Adrenal gland (tissue), 12 donors: ENCODE data around the gene ADCY5. TPM values are rescaled to one million over a fixed set of nuclear protein-coding genes. Genes with fewer than 3 reads are reported as not detected.

Experiments
- DNase-seq, 7 donors: peaks; one replicate each; pipeline ENCODE4 v3.0.0-alpha.2; 2019 to 2020
- H3K27ac ChIP-seq, 5 donors: fragments of 200-600 bp; sonication (generic) in 4 of 5; 1 replicate in 3 of 5; 2 replicates in 2 of 5; pipeline versions ENCODE4 v1.5.1 to v1.8.0; 2016 to 2020; ENCODE audit warnings: mild to moderate bottlenecking in 1 of 5
- H3K27me3 ChIP-seq: fragments of 200-600 bp; 2 replicates; pipeline ENCODE4 v1.8.0; 2021
- H3K36me3 ChIP-seq, 2 donors: fragments of 200-600 bp; replicated peaks in 1 of 2; 1 replicate in 1 of 2; 2 replicates in 1 of 2; pipeline versions ENCODE4 v1.5.1 to v1.8.0; 2018 to 2022
- H3K4me1 ChIP-seq, 2 donors: fragments of 200-600 bp; replicated peaks in 1 of 2; 1 replicate in 1 of 2; 2 replicates in 1 of 2; pipeline versions ENCODE4 v1.5.1 to v1.8.0; 2018 to 2021
- H3K4me3 ChIP-seq, 4 donors: fragments of 200-600 bp; sonication (generic) in 3 of 4; one replicate each; pipeline ENCODE4 v1.5.1; 2016 to 2018
- H3K9me3 ChIP-seq, 3 donors: fragments of 200-600 bp; sonication (generic) in 1 of 3; replicated peaks in 1 of 3; 1 replicate in 2 of 3; 2 replicates in 1 of 3; pipeline versions ENCODE4 v1.5.1 to v1.8.0; 2016 to 2021
- POLR2A ChIP-seq, 2 donors: fragments of 450-650 bp; IDR thresholded peaks; one replicate each; pipeline ENCODE4 v1.6.1; 2017; ENCODE audit warnings: antibody characterized with exemption in 2 of 2, mild to moderate bottlenecking in 2 of 2, moderate library complexity in 1 of 2
- WGBS, 4 donors: extraction: QIAGEN DNeasy Blood & Tissue Kit in 2 of 4; methylation state at CpG; one replicate each; pipeline versions ENCODE4 v1.1.5 to v1.1.7; 2013 to 2017; 5-methylcytosine and 5-hydroxymethylcytosine counted together
- intact Hi-C, 2 donors: fragments of 100-400 bp; cut with DNase I; formaldehyde crosslinking; loops; one replicate each; pipeline versions ENCODE4 v1.14.1 to v1.15.0; 2022 to 2023
- polyA plus RNA-seq, 3 donors: library from polyadenylated mRNA; stranded (reverse); fragments of 200-250 nt in 2 of 3; fragments of 350-450 nt in 1 of 3; fragmentation: Illumina TruSeq in 1 of 3; extraction: RNeasy Lipid Tissue Mini Kit (QIAGEN cat#74804) in 1 of 3; gene quantifications; one replicate each; pipeline ENCODE4 v1.2.3, GENCODE V29; 2013 to 2014
- total RNA-seq, 9 donors: library from RNA; depleted of rRNA in 4 of 9; stranded (reverse); fragments of >200 nt in 4 of 9; fragments of 120-200 nt in 1 of 9; fragmentation: NEBNext Ultra II Directional in 1 of 9; extraction: Animal tissue kit (Norgen Biotek cat#: 25700) in 1 of 9; gene quantifications; one replicate each; pipeline versions ENCODE4 v1.1.0 to v1.2.4, GENCODE V29; 2013 to 2023
- TF ChIP-seq, protein P1 (sequence below), 6 experiments: fragments of 450-650 bp in 4 of 6; fragments of 200-600 bp in 2 of 6; sonication (generic) in 1 of 6; IDR thresholded peaks; 1 replicate in 5 of 6; 2 replicates in 1 of 6; pipeline versions ENCODE4 v1.5.1 to v1.8.0; 2016 to 2021; ENCODE audit warnings: antibody characterized with exemption in 6 of 6, mild to moderate bottlenecking in 2 of 6, moderate library complexity in 1 of 6
- donor health status: healthy with polysubstance abuse.
- donor health status: Bipolar disorder and iron deficiency.
- donor health status: DM: yes; HTN: yes; CAD: no.
- donor health status: DM: no; HTN: no; CAD: no.
- donor health status: DM: no; HTN: no; CAD: no.
- donor health status: DM: yes; HTN: yes; CAD: no.

Gene ADCY5
- total and polyA plus RNA-seq, 12 donors, result 1.2 to 12.4 (median 4.4) TPM

DNA sequence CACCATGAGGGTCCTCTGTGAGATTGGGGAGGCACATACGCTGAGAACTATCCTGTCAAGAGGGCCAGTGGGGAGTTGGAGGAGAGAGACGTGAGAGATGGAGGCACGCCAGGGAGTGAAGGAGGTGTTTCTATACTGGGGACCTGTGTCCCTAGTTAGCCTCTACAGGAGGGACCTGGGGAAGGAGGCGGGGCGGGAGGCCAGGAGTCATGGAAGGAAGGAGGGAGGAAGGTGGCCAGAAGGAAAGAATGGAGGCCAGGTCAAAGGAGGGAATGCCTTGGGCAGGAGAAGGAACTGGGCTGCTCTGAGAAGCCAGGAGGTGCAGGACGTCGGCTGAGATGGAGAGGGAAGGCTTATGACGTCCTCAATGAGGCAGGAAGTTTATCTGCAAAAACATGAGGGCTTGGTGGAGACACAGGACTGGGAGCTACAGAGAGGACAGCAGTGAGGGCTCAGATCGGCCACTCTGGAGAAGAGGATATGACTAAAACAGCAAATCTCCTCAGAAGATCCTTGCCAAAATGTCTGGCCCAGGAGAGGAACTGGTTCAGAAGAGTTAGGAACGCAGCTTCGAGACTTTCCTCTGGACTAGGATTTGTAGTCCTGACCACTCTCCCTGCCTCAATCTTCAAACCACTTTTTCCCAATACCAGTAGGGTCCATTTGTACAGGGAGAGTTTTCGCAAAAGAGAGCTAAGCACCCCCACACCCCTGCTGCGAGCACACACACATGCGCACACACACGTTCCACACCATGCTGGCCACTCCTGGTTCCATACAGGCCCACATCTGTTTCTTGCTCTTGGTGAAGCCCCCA is 59.9 kb downstream of the ADCY5 start:
- peaks cover 17 to 36% of the 10 kb centered on the region in 2 donors for H3K4me1 ChIP-seq
- H3K36me3 ChIP-seq, result no peaks in the 10 kb centered on the region
- no peak for TF ChIP-seq POLR2A (IDR thresholded peaks at IDR 0.05)
- H3K27me3 ChIP-seq, result no peaks in the 10 kb centered on the region
- H3K9me3 ChIP-seq, result no peaks in the 10 kb centered on the region
- intact Hi-C loops, result no loop called here
- no peak overlapping the region for H3K4me3 ChIP-seq
- H3K27ac ChIP-seq, result peak overlapping the region in 2 of 5 donors; percentile 51 to 70
- WGBS, 4 donors, result 76 to 87% (median 80%) methylated on average over 15 of the region's 15 CpGs
- DNase-seq, result peak in 1 of 7 donors; percentile 19

DNA sequence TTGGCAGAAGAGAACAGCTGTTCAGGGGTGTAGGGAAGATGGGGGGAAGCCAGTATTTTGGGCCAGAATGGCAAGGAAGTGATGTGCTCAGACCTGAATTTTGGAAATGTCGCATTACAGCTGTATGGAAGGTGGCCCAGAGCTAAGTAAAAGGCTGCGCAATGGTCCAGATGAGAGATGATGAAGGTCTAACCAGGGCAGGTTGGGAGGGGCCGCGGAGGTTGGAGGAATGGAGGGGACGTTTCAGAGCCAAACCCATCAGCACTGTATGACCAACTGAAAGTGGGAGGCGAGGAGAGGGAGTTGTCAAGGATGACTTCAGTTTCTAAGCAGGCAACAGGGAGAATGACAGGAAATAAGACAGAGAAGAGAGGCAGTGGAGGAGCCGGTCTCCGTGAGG is 60.8 kb downstream of the ADCY5 start:
- H3K4me3 ChIP-seq, result no peak overlapping the region
- WGBS, 4 donors, result 85 to 94% (median 87%) methylated on average over 8 of the region's 8 CpGs
- no peaks in the 10 kb centered on the region for H3K9me3 ChIP-seq
- H3K27me3 ChIP-seq, result no peaks in the 10 kb centered on the region
- no peak for DNase-seq
- H3K27ac ChIP-seq, result peak overlapping the region in 2 of 5 donors; percentile 51 to 65
- intact Hi-C loops, result no loop called here
- peaks cover 17 to 36% of the 10 kb centered on the region in 2 donors for H3K4me1 ChIP-seq
- TF ChIP-seq, protein P1, sequence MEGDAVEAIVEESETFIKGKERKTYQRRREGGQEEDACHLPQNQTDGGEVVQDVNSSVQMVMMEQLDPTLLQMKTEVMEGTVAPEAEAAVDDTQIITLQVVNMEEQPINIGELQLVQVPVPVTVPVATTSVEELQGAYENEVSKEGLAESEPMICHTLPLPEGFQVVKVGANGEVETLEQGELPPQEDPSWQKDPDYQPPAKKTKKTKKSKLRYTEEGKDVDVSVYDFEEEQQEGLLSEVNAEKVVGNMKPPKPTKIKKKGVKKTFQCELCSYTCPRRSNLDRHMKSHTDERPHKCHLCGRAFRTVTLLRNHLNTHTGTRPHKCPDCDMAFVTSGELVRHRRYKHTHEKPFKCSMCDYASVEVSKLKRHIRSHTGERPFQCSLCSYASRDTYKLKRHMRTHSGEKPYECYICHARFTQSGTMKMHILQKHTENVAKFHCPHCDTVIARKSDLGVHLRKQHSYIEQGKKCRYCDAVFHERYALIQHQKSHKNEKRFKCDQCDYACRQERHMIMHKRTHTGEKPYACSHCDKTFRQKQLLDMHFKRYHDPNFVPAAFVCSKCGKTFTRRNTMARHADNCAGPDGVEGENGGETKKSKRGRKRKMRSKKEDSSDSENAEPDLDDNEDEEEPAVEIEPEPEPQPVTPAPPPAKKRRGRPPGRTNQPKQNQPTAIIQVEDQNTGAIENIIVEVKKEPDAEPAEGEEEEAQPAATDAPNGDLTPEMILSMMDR (IDR thresholded peaks at IDR 0.05), result no peak
- no peak for TF ChIP-seq POLR2A (IDR thresholded peaks at IDR 0.05)
- H3K36me3 ChIP-seq, result no peaks in the 10 kb centered on the region

DNA sequence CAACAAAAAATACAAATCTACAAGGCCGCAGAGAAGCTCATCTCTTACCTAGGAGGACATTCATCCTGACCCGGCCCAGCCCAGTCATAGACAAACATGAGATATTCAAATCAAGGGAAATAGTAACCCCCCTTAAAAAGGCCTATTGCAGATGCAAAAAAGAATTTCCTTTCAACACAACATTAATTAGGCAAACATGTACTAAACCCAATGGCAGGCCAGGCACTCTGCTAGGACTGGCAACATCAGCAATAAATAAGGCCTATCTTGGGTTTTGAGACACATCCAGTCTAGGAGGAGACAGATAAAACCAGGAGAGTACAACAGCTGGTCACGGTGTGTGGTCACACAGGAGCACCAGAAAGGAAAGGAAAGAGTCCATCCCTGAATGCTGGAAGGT is 61.4 kb downstream of the ADCY5 start:
- WGBS, 4 donors, result 74 to 90% (median 84%) methylated on average over 3 of the region's 3 CpGs

GRCh38 chr3:123386477-123387040 is 62.3 kb downstream of the ADCY5 start:
- H3K4me1 ChIP-seq, result peaks cover 12 to 33% of the 10 kb centered on the region in 2 donors
- intact Hi-C loops, result no loop called here
- TF ChIP-seq POLR2A (IDR thresholded peaks at IDR 0.05), result no peak
- TF ChIP-seq, protein P1 (IDR thresholded peaks at IDR 0.05), result no peak

More for the DNA sequence above, 61.4 kb downstream of the ADCY5 start:
- no peak for DNase-seq
- H3K4me3 ChIP-seq, result no peak overlapping the region
- H3K4me1 ChIP-seq, result peaks cover 17 to 36% of the 10 kb centered on the region in 2 donors
- H3K9me3 ChIP-seq, result no peaks in the 10 kb centered on the region
- H3K27me3 ChIP-seq, result no peaks in the 10 kb centered on the region
- TF ChIP-seq, protein P1 (IDR thresholded peaks at IDR 0.05), result no peak
- TF ChIP-seq POLR2A (IDR thresholded peaks at IDR 0.05), result no peak
- H3K27ac ChIP-seq, result peak overlapping the region in 2 of 5 donors; percentile 51 to 65
- intact Hi-C loops, result no loop called here
- H3K36me3 ChIP-seq, result no peaks in the 10 kb centered on the region

More at GRCh38 chr3:123386477-123387040, 62.3 kb downstream of the ADCY5 start:
- peak in 1 of 7 donors; percentile 34 for DNase-seq
- no peak overlapping the region for H3K4me3 ChIP-seq
- no peaks in the 10 kb centered on the region for H3K36me3 ChIP-seq
- H3K27ac ChIP-seq, result peak overlapping the region in 2 of 5 donors; percentile 52 to 64
- WGBS, 4 donors, result 54 to 70% (median 62%) methylated on average over 11 of the region's 11 CpGs
- H3K27me3 ChIP-seq, result no peaks in the 10 kb centered on the region
- no peaks in the 10 kb centered on the region for H3K9me3 ChIP-seq
